ES-I3 (cell line): ENCODE data around the gene GYS2.
"Not testable (repeated sequence)": the region's sequence is repeated elsewhere in the genome, so short reads cannot be mapped to it uniquely, and the experiment has no call there.

Experiments used
- H3K36me3 ChIP-seq: 2 replicates; pipeline ENCODE4 v1.6.1; 2013; ENCODE audit warnings: mild to moderate bottlenecking, low read length, control low read depth, moderate library complexity; ENCODE audit not compliant: insufficient read depth
- H3K4me1 ChIP-seq: 2 replicates; pipeline ENCODE4 v1.6.1; 2013; ENCODE audit warnings: mild to moderate bottlenecking, control low read depth, low read length; ENCODE audit not compliant: insufficient read depth
- H3K9ac ChIP-seq: 2 replicates; pipeline ENCODE4 v1.6.1; 2013; ENCODE audit warnings: low read depth, mild to moderate bottlenecking, low read length, moderate library complexity
- H3K9me3 ChIP-seq: 2 replicates; pipeline ENCODE4 v1.6.1; 2013; ENCODE audit warnings: mild to moderate bottlenecking, low read length, moderate library complexity; ENCODE audit not compliant: control insufficient read depth, insufficient read depth

GYS2 gene

DNA sequence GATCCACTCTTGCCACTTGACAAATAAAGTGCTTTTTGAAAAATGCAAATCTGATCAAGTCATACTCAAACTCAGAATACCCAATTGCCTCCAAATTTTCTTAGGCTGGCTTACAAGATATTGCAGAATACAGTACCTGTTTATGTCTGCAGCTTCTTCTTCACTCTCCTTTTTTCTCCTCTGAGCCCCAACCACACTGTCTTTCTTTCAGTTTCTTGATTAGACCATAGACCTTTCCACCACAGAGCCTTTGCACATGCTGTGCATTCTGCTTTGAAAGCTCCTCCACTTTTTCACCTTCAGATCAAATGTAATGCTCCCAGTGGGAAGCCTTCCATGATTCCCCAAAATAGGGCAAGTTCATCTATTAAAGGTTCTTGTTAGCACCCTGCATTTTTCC lies 13.9 kb upstream of the GYS2 start:
- Histone ChIP-seq H3K9ac (no peak overlapping the region), H3K9me3 (no peaks in the 10 kb centered on the region), H3K36me3 (no peaks in the 10 kb centered on the region), H3K4me1 (no peaks in the 10 kb centered on the region)

DNA sequence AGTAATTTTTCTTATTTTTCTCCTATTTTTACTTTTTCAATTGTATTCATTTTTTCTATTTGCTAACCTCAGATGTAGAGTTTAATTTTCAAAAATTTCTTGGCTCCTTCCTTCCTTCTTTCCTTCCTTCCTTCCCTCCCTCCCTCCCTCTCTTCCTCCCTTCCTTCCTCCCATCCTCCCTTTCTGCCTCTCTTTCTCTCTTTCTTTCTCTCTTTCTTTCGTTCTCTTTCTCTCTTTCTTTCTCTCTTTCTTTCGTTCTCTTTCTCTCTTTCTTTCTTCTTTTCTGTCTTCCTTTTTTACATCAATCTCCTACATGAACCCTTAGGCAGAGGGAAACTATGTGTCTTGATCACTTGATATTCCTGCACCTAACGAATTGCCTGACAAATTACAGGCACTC lies 12.4 kb upstream of the GYS2 start:
- Histone ChIP-seq H3K9ac (no peak overlapping the region), H3K36me3 (no peaks in the 10 kb centered on the region), H3K9me3 (no peaks in the 10 kb centered on the region), H3K4me1 (no peaks in the 10 kb centered on the region)

DNA sequence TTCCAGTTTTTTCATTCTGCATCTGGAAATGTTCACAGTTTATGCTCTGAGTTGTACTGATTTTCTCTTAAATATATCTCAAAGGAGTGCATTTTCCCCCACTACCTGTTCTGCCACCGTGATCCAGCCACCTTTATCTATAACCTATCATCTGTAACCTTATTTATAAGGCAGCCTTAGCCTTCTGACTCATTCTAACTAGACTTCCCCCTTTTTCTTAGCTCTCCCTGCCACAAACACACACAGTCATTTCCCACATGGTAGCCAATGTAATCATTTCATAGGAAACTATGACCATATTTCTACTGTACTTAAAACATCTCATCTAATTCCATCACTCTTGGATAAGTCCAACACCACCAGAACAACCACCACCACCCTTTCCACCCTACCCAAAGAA lies 10.8 kb upstream of the GYS2 start:
- Histone ChIP-seq H3K9me3 (no peaks in the 10 kb centered on the region), H3K4me1 (no peaks in the 10 kb centered on the region), H3K9ac (no peak overlapping the region), H3K36me3 (no peaks in the 10 kb centered on the region)

DNA sequence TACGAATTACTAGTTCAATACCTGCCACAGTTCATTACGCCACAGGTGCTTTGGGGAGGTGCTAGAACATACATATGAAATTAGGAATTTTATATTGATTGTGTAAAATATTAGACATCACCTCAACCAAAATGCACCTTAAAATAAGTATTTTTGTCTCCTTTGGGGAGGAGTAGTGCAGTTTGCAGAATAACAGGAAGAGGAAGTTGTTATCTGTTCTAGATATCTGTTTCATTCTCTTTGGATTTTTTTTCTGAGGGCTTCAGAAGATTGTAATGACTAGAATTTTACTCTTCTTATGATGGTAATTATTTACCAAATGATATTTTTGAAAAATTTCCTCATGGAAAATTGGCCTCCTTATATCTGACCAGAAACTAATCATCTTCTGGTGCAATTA lies 9.9 kb upstream of the GYS2 start:
- Histone ChIP-seq H3K9me3 (no peaks in the 10 kb centered on the region), H3K36me3 (no peaks in the 10 kb centered on the region), H3K9ac (no peak overlapping the region), H3K4me1 (no peaks in the 10 kb centered on the region)

DNA sequence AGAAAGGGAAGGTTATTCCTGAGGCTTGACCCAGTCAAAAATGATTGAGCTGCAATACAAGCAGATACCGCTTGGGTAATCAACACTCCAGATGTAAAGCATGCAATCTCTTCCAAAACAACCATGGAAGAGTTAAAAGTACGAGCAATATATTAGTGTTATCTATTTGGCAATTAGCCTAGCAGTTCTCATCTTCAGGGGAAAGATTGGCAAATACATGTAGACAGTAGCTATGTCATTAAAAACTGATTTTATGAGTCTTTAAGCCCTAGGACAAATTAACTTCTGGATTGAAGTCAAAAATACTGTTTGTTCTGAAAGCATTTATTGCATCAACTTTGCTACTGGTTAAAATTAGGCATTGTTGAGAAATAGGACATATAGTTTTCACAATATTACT lies 9.3 kb upstream of the GYS2 start:
- no peaks in the 10 kb centered on the region for H3K36me3 ChIP-seq
- H3K9me3 ChIP-seq: no peaks in the 10 kb centered on the region
- H3K4me1 ChIP-seq: no peaks in the 10 kb centered on the region

DNA sequence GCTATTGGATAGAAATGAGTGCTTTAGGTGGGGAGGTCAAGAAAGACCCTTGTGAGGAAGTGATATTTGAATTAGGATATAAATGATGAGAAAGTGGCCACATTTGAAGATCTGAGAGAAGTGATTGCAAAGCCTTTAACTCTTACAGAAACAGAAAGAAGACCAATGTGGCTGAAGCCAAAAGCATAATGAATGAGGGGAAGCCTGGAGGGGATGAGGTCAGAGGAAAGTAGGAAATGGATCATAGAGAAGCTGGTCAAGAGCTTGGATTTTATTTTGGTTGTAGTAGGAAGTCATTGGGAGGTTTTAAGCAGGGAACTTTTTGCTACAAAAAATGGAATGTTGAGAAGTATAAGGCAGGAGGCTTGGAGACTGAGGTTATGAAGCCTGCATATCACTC lies 3.5 kb upstream of the GYS2 start:
- no peaks in the 10 kb centered on the region for H3K9me3 ChIP-seq
- H3K9ac ChIP-seq: no peak overlapping the region
- H3K4me1 ChIP-seq: 0 out of 2 replicates have a peak, but pooled peaks cover 3% of the 10 kb centered on the region
- H3K36me3 ChIP-seq: no peaks in the 10 kb centered on the region

More for the DNA sequence above, 9.3 kb upstream of the GYS2 start:
- H3K9ac ChIP-seq: no peak overlapping the region

DNA sequence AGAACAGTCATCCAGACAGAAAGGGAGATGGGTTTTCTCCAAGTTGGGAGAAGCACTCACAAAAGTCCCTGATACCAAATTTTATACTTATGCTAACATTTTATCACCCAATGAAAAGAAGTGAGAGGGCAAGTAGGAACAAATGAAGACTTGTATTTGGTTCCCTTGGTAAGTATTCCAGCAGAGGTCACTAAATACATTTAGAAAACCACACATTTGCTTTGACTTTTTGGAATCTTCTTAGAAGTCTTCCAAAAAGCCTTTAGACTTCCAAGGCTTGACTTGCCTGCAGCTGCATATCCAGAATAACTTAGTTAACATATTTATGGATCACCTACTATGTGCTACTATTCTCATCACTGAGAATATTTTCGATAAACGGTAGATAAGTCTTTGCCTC lies 3.1 kb upstream of the GYS2 start:
- H3K4me1 ChIP-seq: 0 out of 2 replicates have a peak, but pooled peaks cover 3% of the 10 kb centered on the region
- H3K36me3 ChIP-seq: no peaks in the 10 kb centered on the region
- no peak overlapping the region for H3K9ac ChIP-seq
- H3K9me3 ChIP-seq: no peaks in the 10 kb centered on the region

DNA sequence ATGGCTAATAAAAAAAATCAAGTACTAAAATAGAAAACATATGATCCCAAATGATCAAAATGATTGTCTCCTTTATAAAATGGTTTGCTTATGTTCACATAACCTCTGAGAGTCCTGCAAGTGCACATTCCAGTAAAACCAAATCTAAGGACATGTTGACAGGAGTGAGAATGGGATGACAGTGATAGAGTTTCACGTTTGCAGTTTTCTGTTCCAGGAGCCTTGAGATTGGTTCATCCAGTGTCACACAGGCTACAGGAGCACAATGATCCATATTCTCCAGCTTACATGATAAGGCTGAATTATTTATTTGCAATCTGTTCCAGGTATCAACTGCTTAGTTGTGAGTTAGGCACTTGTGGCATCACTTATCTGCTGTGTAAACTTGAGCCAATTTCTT lies 1.5 kb upstream of the GYS2 start:
- Histone ChIP-seq H3K9me3 (no peaks in the 10 kb centered on the region), H3K4me1 (0 out of 2 replicates have a peak, but pooled peaks cover 3% of the 10 kb centered on the region), H3K9ac (no peak overlapping the region), H3K36me3 (no peaks in the 10 kb centered on the region)

DNA sequence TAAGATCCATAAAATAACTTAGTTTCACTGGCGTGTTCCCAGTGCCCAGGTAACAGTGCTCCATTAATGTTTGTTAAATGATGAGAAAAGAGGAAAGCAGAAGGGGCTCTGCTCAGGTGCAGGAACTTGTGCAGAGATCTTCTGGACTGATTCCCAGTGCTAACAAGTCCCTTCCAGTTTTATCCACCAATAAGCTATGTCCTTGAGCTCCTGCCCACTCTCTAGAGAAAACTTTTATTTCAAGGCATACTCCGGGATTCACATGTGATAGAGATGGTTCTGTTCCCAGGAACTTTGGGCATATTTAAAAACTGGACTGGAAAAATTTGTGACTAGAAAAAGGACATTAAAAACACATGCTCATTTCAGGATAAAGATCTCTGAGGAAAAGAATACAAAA lies 1.9 kb downstream of the GYS2 start:
- Histone ChIP-seq H3K36me3 (no peaks in the 10 kb centered on the region), H3K9ac (no peak overlapping the region), H3K4me1 (0 out of 2 replicates have a peak, but pooled peaks cover 3% of the 10 kb centered on the region), H3K9me3 (no peaks in the 10 kb centered on the region)

DNA sequence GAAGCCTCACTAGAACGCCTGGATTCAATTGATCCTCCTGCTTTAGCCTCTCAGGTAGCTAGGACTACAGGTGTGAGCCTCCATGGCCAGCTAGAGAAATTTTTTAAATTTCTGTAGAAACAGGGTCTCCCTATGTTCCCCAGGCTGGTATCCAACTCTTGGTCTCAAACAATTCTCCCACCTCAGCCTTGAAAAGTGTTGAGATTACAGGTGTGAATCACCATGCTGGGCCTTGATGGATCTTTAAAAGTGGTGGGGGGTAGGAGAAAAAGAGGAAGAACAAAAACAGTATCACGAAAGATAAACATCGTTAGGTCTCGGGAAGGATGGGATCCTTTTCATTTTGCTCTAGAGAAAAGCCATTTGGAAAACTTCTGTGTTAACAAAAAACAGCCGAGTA lies 4.5 kb downstream of the GYS2 start:
- 0 out of 2 replicates have a peak, but pooled peaks cover 3% of the 10 kb centered on the region for H3K4me1 ChIP-seq
- no peak overlapping the region for H3K9ac ChIP-seq
- H3K36me3 ChIP-seq: no peaks in the 10 kb centered on the region
- no peaks in the 10 kb centered on the region for H3K9me3 ChIP-seq

DNA sequence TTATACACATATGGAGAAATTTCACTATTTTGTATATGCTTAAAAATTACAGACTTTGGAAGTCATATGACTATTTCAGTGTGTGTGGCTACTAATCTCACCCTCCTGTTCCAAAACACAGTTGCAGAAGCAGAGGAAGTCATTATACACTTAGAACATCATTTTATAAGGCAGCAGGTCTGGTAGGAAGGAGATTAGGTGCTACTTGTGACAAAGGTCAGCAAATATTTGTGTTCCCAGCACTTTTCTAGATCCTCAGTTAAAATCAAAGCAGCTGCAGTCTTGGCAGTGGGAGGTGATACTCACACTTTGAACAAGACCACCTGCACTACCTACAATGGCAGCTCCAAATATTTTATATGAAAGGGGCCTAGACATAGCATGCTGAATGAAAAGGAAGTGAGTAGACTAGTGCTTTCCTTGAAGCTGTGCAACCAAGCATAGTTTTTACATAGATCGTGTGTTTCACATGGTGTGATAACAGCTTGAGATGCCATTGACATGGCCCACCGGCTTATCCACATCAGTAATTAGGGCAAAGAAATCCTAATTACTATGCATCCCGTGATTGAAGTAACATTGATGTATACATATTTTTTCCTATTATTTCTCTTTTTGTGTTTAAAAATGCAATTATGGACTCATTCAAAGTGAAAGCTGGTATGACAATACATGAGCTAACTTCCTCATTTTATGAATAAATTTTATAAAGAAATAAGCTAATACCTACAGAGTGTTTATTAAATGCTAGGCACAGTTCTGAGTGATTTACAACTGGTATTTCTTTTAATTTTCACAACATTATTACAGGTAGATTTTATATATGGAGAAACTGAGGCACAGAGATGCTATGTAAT lies 5.3 kb downstream of the GYS2 start:
- Histone ChIP-seq H3K9me3 (no peaks in the 10 kb centered on the region), H3K36me3 (no peaks in the 10 kb centered on the region), H3K9ac (no peak overlapping the region), H3K4me1 (peaks cover 8% of the 10 kb centered on the region; the same call in 1 of the 2 replicates)

DNA sequence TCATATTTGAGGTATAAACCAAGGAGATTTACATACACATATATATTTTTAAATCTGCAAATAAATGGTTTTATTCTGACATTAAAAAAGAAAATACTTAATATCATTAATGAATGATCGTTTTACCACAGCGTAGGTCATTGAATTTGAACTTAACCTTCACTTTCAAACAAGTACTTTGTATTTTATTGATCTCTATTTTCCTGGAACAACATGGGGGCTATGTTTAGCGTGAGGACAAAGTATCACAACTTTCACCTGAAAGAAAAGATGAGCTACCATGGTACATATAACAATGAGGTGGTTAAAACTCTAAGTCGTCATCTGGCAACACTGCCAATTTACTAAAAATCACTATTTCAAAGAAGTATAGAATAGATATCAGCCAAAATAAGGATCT lies 6.0 kb downstream of the GYS2 start:
- Histone ChIP-seq H3K9ac (no peak overlapping the region), H3K36me3 (no peaks in the 10 kb centered on the region), H3K9me3 (no peaks in the 10 kb centered on the region), H3K4me1 (peaks cover 5% of the 10 kb centered on the region; the same call in 1 of the 2 replicates)

DNA sequence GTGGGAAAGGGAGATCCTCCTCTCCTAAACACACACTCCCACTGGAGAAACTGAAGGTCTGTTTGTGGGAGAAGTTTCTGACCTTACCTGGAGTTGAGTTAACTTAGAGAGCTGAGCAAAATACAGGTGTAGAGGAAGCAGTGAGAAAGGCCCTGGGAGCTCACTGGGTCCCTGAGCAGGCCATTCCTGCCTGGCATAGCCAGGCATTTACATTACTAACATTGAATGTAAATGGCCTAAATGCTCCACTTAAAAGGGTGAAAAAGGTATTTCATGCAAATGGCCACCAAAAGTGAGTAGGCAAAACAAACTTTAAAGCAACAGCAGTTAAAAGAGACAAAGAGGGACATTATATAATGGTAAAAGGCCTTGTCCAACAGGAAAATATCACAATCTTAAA lies 9.3 kb downstream of the GYS2 start:
- H3K9me3 ChIP-seq, H3K4me1 ChIP-seq, H3K36me3 ChIP-seq, H3K9ac ChIP-seq: not testable (repeated sequence)

DNA sequence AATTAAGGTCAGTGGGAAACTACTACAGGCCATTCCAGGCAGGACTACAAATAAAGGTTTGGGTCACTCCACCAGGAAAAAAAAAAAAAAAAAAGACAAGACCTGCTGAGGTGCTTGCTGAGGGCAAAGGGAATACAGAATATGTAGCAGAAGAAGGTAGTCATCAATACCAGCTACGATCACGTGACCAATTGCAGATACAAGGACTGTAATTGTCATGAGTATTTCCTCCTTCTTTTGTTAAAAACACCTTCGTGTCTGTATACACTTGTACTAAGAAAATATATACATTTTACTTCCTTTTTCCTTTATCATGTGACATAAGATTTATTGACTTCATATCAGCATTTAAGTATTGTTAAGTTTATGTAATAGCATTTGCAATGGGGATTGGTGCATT lies 19.2 kb downstream of the GYS2 start:
- Histone ChIP-seq H3K4me1 (no peaks in the 10 kb centered on the region), H3K36me3 (no peaks in the 10 kb centered on the region), H3K9me3 (no peaks in the 10 kb centered on the region), H3K9ac (no peak overlapping the region)

DNA sequence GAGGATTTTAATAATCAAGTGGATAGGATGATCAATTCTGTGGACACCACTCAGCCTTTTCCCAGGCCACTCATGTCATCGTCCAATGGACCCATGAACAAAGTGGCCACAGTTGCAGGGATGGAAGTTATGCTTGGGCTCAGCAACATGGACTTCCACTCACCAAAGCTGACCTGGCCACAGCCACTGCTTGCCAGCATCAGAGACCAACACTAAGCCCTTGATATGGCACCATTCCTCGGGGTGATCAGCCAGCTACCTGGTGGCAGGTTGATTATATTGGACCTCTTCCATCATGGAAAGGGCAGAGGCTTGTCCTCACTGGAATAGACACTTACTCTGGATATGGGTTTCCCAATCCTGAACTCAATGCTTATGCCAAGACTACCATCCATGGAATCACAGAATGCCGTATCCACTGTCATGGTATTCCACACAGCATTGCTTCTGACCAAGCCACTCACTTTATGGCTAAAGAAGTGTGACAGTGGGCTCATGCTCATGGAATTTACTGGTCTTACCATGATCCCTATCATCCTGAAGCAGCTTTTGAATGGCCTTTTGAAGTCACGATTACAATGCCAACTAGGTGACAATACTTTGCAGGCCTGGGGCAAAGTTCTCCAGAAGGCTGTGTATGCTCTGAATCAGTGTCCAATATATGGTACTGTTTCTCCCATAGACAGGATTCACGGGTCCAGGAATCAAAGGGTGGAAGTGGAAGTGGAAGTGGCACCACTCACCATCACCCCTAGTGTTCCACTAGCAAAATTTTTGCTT lies 20.1 kb downstream of the GYS2 start:
- H3K36me3 ChIP-seq, H3K4me1 ChIP-seq, H3K9ac ChIP-seq, H3K9me3 ChIP-seq: not testable (repeated sequence)
